ENCODE measurements around the gene ST6GALNAC3.
A peak's percentile ranks its signal among the peaks of the same experiment; 100 is the strongest.

Gene ST6GALNAC3

GRCh38 chr1:76581712-76582111, 507.2 kb downstream of the ST6GALNAC3 start:
- no peak for TF ChIP-seq ZFX (IDR thresholded peaks at IDR 0.05; ENCODE audit: borderline replicate concordance)
- no peak for TF ChIP-seq CTCF (IDR thresholded peaks at IDR 0.05)
- no peak overlapping the region for H3K27ac ChIP-seq

- no peak overlapping the region for H3K27ac ChIP-seq
- TF ChIP-seq ZFX (IDR thresholded peaks at IDR 0.05; ENCODE audit: borderline replicate concordance) (no peak), CTCF (IDR thresholded peaks at IDR 0.05) (no peak)
These were observed 508.8 kb downstream of the ST6GALNAC3 start for GRCh38 chr1:76583235-76583868.

- no peak for TF ChIP-seq ZFX (IDR thresholded peaks at IDR 0.05; ENCODE audit: borderline replicate concordance)
- TF ChIP-seq CTCF (IDR thresholded peaks at IDR 0.05), result no peak
- no peak overlapping the region for H3K27ac ChIP-seq
These were observed 509.4 kb downstream of the ST6GALNAC3 start for GRCh38 chr1:76583875-76584477.

GRCh38 chr1:76585980-76586674, 511.6 kb downstream of the ST6GALNAC3 start:
- TF ChIP-seq CTCF (IDR thresholded peaks at IDR 0.05), result no peak
- TF ChIP-seq ZFX (IDR thresholded peaks at IDR 0.05; ENCODE audit: borderline replicate concordance), result no peak
- H3K27ac ChIP-seq, result peak overlapping the region; percentile 51

GRCh38 chr1:76587212-76587611, 512.7 kb downstream of the ST6GALNAC3 start:
- peak overlapping the region; percentile 51 for H3K27ac ChIP-seq
- TF ChIP-seq ZFX (IDR thresholded peaks at IDR 0.05; ENCODE audit: borderline replicate concordance) (no peak), CTCF (IDR thresholded peaks at IDR 0.05) (no peak)

- TF ChIP-seq ZFX (IDR thresholded peaks at IDR 0.05; ENCODE audit: borderline replicate concordance), result no peak
- H3K27ac ChIP-seq, result no peak overlapping the region
These were observed 516.9 kb downstream of the ST6GALNAC3 start for GRCh38 chr1:76591461-76591860.

GRCh38 chr1:76591963-76592362, 517.4 kb downstream of the ST6GALNAC3 start:
- TF ChIP-seq ZFX (IDR thresholded peaks at IDR 0.05; ENCODE audit: borderline replicate concordance) (no peak), CTCF (IDR thresholded peaks at IDR 0.05) (no peak)
- H3K27ac ChIP-seq, result no peak overlapping the region

All from 22Rv1 (cell line).